Fibroblast of villous mesenchyme (primary cell): ENCODE data around the gene NT5C1A. TPM values are rescaled to one million over a fixed set of nuclear protein-coding genes. Genes with fewer than 3 reads are reported as not detected.
A peak's percentile ranks its signal among the peaks of the same experiment; 100 is the strongest.

Experiments used
- DNase-seq: peaks from one replicate; pipeline ENCODE4 v3.0.0-alpha.2; 2010; ENCODE audit warnings: low read depth
- H3K4me3 ChIP-seq: 2 replicates; pipeline ENCODE4 v1.5.1; 2011; ENCODE audit warnings: low read depth, mild to moderate bottlenecking, low read length
- total RNA-seq: library from RNA; depleted of rRNA; stranded (reverse); fragments of >200 nt; gene quantifications from 2 replicates; pipeline ENCODE4 v1.2.3, GENCODE V29; 2012
- TF ChIP-seq, protein P1 (sequence below): IDR thresholded peaks from 2 replicates; pipeline ENCODE4 v1.5.1; 2012; ENCODE audit warnings: low read depth, mild to moderate bottlenecking, low read length; ENCODE audit not compliant: insufficient read depth

NT5C1A gene
- total RNA-seq, 1 donor, result not detected

DNA sequence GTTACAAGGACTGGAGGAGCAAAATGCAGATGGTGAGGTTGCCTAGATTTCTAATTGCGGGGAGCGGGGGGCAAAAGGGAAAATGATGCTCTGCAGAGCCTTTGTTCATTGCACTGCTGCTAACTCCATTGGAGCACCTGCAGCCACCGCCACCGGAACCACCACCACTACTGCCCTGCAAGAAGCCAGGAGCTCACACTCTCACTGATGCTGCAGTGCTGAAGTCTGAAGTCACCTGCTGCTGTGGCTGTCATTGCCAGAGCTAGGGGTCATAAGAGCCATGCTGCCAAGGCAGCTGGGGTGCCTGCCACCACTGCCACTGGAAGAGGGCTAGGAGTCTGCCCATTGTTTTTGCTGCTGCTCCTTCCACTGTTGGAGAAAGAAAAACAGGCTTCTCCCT, 26.7 kb upstream of the NT5C1A start:
- TF ChIP-seq, protein P1, sequence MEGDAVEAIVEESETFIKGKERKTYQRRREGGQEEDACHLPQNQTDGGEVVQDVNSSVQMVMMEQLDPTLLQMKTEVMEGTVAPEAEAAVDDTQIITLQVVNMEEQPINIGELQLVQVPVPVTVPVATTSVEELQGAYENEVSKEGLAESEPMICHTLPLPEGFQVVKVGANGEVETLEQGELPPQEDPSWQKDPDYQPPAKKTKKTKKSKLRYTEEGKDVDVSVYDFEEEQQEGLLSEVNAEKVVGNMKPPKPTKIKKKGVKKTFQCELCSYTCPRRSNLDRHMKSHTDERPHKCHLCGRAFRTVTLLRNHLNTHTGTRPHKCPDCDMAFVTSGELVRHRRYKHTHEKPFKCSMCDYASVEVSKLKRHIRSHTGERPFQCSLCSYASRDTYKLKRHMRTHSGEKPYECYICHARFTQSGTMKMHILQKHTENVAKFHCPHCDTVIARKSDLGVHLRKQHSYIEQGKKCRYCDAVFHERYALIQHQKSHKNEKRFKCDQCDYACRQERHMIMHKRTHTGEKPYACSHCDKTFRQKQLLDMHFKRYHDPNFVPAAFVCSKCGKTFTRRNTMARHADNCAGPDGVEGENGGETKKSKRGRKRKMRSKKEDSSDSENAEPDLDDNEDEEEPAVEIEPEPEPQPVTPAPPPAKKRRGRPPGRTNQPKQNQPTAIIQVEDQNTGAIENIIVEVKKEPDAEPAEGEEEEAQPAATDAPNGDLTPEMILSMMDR, result no peak
- no peak for DNase-seq
- no peak overlapping the region for H3K4me3 ChIP-seq

DNA sequence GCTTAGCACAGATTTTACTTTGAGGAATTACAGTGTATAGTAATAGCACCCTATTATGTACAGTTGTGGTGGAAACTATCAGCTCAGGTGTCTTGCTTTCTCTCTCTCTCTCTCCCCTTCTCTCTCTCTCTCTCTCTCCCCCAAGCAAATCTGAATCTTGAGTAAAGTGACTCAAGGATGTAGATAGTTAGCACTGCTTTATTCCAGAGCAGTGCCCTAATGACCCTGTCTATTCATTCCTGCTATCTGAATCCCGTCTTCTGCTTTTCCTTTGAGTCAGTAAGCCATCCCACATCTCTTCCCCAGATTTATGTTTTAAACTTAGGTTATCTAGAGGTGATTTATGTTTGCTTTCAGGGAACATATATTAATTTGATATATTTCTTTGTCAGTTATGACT, 24.5 kb upstream of the NT5C1A start:
- DNase-seq, result no peak
- H3K4me3 ChIP-seq, result no peak overlapping the region
- TF ChIP-seq, protein P1, result no peak

DNA sequence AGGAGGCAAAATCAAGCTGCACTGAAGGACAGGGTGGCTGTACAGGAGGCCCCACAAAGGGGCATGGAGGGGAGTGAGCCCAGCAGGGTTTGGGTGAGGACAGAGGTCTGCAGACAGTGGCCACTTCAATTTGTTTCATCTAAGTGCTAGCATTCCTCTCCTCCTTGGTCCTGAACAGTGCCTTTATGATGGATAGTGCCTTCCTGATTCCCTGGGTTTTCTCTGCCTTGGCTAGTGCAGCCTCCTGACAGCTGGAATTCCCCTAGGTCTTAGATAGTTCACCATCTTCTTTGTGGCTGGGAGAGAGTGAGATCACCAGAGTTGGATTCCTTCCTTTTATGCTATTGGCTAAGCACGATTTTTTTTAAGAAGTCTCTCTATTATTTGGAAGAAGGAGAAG, 23.1 kb upstream of the NT5C1A start:
- H3K4me3 ChIP-seq, result no peak overlapping the region
- TF ChIP-seq, protein P1, result no peak
- DNase-seq, result no peak

DNA sequence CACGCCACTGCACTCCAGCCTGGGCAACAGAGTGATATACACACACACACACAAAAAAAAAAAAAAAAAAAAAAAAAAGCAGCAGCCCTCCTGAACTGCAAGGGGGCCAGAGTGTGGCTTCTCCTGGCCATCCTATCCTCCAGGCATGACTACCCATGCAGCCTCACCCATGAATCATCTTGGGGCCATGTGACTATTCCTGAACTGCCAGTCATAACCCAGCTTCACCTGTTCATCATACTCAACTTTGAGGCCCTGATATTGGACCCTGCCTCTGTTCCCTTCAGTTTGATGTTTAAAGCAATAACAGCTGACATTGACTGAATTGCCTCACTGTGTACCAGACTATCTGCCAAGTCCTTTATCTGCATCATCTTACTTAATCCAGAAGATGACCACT, 22.1 kb upstream of the NT5C1A start:
- H3K4me3 ChIP-seq, result no peak overlapping the region
- DNase-seq, result no peak
- TF ChIP-seq, protein P1, result no peak

DNA sequence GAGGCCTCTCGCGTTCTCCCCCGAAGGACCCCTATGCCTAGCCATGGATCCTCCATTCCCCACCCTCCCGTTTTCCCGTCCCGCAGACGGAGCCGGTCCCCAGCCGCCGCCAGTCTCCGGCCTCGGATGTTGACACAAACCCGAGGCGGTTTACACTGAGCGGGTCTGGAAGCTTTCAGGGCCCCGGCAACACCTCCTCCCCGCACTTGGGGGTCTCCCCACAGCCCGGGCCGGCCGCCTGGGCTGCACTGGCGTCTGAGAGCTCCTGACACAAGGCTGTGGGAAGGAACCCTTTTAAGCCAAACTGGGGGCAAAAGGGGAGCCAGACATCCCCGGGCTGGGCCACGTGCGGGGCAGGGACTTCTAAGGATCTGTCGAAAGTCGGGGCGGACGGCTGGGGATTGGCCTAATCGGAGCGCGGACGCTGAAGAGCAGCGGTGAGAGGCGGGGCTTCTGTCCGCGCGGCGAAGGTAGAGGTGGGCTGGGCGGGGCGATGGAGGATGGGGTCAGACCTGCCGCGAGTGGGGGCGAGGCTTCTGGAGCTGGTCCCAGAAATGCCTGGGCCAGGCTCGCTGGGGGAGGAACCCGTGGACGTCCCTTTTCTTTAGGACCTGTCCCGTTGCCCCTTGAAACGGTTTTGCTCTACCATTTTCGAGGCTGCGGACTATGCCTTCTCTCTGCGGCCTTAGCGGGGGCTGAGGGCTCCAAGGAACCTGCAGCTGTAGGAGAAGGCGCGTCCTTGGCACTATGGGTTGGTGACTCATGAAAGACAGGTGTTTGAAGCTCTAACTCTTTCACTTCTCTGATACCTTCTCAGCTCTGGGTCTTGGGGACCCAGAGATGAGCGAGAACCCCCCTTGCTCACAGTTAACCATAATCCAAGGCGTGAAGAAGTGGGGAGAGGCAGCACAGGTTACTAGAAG, 20.5 kb upstream of the NT5C1A start:
- DNase-seq, result no peak
- TF ChIP-seq, protein P1, result no peak
- no peak overlapping the region for H3K4me3 ChIP-seq

DNA sequence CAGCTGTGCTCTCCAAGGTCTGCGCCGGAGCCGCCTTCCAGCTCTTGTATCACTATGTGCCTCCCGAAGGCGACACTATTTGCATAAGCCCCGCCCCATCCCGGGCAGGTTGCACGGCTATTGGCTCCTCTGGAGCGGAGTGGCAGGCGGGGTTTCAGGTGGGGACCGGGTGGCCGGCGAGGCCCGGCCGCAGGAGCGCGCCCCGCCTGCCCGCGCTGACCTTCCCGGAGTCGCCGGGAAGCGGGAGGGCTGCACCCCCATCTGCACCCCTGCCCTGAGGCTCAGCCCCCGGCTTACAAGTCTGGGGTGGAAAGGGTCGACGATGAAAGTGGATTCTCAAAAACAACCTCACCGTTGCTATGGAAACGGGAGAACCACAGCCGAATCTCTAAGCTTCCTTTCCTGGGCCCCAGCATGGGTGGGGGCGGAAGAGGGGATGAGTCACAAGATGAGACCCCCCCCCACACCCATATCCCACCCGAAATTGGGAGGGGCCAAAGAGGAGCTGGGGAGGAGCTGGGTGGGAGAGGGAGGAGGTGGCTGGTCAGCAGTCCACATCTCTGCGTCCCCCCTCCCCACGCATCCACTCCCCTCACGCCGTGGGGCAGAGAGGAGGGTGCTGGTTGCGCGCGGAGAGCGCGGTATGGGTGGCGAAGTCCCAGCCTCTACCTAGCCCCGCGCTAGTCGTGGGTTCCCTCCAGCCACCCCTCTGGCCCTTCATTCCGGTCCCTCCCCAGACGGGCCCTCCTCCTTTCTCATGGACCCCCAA, 19.7 kb upstream of the NT5C1A start, which contains the start of gene HPCAL4:
Gene HPCAL4 (minus strand): TSS at position 51 of the 769 bp plus-strand sequence. CDS start 6,830 bp downstream, outside the sequence.
- peak within 1 kb of the TSS; percentile 38 for H3K4me3 ChIP-seq
- TF ChIP-seq, protein P1, result no peak
- DNase-seq, result peak; percentile 69
